ENCODE data around the gene ZNF583.

DNA sequence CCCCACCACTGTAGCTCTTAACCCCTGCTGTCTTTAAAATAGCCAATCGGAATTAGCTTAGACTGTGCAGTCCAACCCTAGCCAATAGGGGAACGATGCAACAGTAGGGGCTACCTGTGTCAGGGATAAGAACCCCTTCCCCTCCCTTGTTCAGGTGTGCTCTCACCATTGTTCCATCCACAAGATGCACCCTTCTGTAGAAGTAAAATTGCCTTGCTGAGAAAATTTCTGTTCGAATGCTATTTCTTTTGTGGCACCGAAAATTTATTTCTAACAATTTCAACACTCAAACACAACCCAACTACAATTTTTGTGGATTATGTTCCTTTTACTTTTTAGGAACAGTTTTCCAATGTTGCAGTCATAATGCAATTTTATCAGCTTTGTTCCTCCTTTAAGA lies 3.6 kb upstream of the ZNF583 start:
- TF ChIP-seq, protein P1, sequence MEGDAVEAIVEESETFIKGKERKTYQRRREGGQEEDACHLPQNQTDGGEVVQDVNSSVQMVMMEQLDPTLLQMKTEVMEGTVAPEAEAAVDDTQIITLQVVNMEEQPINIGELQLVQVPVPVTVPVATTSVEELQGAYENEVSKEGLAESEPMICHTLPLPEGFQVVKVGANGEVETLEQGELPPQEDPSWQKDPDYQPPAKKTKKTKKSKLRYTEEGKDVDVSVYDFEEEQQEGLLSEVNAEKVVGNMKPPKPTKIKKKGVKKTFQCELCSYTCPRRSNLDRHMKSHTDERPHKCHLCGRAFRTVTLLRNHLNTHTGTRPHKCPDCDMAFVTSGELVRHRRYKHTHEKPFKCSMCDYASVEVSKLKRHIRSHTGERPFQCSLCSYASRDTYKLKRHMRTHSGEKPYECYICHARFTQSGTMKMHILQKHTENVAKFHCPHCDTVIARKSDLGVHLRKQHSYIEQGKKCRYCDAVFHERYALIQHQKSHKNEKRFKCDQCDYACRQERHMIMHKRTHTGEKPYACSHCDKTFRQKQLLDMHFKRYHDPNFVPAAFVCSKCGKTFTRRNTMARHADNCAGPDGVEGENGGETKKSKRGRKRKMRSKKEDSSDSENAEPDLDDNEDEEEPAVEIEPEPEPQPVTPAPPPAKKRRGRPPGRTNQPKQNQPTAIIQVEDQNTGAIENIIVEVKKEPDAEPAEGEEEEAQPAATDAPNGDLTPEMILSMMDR (IDR thresholded peaks at IDR 0.05; ENCODE audit: low read depth, low read length, poor library complexity, severe bottlenecking) = no peak
- no peak for TF ChIP-seq EZH2phosphoT487 (IDR thresholded peaks at IDR 0.05; ENCODE audit: borderline replicate concordance, low read length)
